COLO829 (cell line): ENCODE results near the gene PREX1.

Source experiments
- DNase-seq: peaks from one replicate; pipeline ENCODE4 v3.0.0; 2012; ENCODE audit warnings: low spot score

PREX1 gene

DNA sequence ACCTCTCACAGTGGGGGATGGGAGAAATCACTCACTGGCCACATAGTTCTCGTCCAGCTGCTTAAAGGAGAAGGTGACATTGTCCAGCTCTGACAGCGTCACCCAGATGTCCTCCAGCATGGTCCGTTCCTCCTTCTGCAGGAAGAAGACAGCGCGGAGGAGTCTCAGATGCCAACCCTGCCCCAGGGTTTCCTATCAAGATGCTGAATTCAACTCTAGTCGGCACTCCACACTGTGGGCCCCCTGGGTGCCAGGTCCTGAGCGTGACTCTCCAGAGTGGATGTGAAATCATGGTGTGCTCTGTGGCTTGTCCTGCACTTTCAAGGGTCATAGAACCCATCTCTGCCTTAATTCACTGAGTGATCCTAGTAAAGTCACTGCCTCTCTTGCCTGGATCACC is 193.2 kb downstream of the PREX1 start:
- no peak for DNase-seq

DNA sequence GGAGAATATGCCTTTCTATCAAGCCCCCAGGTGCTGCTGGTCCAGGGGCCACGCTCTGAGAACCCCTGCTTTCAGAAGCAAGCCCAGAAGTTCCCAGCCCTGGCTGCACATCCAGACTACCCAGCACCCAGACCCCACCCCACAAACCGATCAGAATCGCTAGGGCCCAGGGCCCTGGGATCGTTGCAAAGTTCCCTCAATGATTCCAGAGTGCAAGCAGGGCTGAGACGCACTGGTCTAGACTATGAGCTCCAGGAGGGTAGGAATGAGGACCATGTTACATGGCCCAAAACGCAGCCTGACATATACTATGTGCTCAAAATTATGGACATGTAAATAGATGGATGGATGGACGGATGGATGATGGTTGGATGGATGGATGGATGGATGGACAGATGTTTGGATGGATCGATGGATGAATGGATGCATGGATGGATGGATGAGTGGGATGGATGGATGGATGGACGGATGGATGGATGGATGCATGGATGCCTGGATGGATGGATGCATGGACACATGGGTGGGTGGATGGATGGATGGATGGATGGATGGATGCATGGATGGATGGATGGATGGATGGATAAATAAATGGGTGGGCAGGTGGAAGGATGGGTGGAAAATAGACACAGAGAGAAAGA is 194.1 kb downstream of the PREX1 start:
- DNase-seq, result no peak

DNA sequence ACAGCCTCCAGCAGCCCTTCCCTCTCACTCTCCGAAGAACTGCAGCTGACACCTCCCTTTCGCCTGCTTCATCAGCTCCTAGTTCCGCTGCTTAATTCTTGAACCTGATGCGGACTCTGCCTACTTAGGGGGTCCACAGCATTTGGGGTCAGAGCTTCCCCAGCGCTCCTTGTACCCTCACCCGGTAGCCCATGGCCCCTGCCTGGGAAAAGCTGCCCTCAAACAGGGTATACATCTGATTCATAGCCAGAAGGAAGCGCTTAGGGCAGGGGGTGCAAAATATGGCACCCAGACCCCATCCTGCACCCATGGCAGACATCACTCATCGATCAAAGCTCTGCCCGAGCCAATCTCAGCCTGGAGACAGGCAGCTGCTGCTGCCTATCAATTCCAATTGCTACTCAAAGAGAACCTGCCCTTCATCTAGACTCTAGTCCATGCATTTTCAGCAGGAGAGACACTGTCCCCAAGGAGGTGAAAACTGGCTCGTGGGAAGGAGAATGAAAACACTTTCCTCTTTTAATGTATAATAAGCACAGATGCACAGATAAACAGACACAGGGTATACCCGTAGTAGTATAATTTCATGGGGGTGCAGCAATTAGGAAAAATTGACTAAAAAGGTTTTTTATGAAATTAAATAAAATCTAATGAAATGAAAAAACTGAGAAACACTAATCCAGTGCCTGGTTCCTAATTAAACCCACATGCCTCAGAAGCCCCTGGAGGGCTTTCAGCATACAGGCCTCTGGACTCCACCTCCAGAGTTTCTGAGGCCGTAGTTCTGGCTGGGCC is 194.8 kb downstream of the PREX1 start:
- DNase-seq, result no peak

DNA sequence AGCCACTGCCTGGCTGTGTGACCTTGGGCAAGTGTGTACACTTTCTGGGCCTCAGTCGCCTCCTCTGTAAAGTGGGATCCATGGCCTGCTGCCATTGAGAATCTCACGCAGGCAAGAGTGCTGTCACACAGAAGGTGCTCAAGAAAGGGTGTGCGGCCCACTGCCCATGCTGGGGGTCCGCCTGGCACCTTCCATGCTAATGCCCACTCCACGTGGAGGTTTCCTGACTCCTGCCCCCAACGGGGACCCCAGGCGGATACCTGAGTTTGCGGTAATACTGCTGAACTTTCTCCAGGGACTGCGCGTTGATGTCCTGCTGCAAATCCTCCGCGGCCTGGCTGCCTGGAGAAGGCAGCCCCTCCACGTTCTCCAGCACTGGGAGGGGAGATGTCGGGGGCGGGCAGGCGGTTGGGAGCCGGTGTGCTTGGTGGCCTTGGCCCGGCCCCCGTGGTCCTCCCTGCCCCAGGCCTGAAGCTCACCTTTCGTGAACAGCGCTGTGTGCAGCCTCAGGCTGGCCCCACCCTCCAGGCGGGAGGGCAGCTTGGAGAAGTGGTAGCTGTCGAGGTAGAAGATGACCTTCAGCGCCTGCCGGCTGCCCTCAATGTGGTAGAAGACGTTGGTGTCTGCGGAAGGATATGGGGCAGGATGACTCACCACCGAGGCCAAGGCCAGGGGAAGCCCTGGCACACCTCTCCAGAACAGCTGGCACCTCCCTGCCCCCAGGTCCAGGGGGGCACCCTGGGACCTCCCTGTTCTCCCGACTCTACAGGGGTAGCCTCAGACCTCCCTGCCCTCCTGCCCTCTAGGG is 195.6 kb downstream of the PREX1 start:
- no peak for DNase-seq

DNA sequence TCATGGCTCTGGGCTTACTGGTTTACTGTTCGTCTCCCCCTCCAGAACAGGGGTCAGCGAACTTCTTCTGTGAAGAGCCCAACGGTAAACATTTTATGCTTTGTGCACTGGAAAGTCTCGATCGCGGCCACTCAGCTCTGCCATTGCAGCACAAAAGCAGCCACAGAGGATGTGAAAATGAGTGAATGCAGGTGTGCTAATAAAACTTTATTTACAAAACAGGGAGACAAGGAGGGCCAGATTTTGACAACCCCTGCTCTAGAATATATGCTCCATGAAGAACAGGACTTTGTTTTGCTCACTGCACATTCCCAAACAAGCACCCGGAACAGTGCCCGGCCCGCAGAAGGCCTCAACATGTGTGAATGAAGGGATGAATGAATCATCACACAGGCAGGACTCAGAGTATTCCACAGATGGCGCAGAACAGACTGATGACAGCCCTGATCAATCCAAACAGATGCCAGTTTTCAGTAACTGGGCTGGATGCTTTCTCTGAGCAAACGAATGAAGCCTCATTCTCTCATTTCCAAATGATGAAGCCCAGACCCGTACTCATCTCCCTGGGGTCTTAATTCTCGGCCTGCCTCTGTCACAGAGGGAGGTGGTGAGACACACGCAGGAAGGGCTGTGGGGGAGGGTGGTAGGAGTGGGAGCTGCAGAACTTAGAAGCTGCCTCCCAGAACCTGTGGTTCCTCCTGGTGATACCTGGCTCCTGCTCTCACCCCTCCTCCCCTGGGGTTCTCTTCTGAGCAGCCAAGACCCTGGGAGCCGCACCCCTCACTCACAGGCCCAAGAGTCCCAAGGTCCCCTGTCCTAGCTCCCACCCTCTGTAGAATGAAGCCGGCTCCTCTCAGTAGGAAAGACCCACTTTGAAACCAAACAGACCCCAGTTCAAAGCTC is 196.4 kb downstream of the PREX1 start:
- DNase-seq, result no peak

DNA sequence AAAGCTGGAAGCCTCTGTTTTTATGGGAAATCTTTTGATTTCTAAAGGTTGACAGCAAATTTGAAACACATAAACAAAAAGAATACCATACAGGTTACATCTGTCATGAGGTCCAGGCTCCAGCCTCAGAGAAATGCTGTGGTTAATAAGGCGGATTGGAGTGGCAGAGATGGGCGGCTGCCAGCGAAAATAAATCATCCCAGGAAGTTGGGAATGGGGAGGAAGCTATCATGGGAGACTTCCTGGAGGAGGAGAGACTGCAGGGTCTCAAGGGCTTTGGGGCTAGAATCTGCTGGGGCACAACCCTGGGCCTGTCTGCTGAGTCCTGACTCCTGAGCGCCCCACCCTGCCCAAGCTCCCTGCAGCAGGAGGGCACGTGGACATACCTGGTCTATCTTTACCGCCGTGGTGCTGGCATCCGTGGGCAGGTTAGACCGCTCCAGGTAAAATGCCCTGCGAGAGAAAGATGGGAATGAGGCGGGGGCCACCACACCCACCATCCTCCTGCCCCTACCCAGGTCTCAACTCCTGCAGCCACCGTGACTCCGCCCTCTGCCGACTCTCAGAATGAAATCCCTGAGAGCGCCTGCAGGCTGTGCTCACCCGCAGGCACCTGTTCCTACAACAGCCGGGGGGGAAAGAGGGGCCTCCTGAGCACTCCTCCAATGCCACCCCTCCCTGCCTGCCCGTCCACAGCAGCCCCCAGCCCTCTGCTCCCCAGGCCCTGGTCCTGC is 197.3 kb downstream of the PREX1 start:
- no peak for DNase-seq

DNA sequence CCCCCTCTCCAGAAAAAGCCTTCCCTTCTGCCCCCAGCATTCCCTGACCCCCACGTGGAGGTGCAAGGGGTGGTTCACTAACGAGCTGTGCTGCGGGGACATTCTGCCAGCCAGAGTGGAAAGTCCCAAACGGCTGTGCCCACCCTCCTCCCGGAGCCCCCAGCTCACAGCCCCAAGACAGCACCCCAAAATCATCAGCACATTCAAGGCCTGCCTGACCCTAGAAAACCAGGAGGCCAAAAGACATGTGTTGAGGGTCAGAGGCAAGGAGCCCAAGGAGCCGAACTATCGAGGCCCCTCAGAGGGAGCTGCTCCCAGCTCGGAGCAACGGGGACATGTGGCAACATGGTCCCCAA is 197.9 kb downstream of the PREX1 start:
- no peak for DNase-seq

DNA sequence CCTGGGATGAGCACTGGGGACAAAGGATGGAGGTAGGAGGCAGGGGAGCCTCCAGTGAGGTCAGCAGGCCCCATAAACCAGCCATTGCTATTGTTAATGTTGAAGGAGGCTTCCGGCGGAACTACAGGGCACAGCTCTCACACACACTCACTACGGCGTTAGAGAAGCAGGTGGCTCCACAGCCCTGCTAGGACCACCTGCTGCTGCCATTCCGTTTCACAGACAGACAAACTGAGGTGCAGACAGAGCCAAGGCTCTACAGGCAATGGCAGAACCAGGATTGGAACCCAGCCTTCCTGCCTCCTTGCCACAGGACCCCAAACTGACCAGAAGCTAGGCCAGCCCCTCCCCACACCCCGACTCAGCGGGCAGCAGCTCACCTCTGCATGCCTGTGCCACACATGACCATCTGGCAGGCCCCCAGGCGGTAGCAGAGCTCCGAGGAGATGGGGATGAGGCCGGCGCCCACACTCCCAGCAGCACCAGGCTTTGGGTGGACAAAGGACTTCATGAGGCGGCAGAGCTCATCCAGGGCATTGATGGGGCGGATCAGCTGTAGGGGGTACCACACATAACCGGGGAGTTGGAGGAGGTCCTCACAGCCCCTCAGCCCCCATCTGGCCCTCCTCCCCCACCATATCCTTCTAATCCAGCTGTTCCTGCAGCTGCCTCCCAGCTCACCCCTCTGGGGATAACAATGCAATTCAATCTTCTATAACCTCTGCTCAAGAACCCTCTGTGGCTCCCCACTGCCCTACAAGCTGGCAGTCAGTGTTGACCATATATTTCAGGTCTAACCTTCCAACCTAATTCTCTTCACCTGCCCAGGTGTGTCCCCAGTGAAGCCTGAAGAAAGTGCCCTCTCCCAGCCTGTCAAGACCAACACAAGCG is 198.5 kb downstream of the PREX1 start:
- DNase-seq, result no peak

DNA sequence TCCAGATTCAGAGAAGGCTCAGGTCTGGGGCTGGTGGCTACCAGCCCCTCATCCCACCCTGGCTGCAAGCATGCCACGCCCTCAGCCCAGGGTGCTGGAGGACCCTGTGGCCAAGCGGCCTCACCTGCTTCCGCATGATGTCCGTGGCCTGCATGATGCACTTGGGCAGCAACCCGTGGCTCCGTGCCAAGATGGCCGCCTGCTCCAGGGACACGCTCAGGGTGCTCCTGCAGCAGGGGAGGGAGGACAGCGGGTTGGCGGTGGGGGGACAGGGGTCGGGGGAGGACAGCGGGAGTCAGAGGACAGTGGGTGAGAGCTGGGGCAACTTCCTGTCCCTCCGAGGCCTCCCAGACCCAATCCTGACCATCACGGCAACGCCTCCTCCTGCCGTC is 200.1 kb downstream of the PREX1 start:
- DNase-seq, result no peak

DNA sequence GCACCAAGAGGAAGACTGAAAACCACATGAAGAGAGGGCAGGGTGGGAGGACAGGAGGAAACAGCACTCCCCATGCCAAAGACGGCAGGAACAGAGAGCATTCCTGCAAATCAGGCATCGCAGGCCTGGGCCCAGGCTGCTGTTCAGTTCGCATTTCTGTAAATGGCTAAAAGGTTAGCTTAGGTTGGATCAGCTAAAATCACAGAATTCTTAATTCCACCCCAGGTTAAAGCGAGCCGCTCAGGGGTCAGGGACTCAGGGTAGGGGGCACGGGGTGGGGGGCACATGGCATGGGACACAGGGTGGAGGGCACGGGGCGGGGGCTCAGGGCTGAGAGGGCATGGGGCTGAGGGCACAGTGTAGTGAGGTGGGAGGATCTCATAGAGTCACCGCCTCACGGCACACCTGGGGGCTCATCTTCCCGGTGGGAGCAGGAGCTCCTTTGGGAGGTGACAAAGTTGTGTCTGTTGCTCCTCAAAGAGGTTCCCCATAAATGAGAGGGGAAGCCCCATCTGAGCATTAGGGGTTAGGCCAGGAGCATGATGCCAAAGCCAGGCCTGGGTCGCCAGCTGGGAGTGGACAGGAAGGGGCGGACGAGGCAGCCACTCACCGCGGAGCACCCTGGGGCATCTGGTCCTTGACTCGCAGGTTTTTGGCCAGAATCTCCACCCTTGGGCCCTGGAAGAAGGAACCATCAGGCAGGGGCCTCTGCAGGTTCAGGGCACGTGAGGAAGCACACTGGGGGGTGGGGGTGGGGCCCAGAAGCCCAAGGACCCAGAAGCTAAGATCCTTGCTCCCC is 200.7 kb downstream of the PREX1 start:
- DNase-seq, result no peak

DNA sequence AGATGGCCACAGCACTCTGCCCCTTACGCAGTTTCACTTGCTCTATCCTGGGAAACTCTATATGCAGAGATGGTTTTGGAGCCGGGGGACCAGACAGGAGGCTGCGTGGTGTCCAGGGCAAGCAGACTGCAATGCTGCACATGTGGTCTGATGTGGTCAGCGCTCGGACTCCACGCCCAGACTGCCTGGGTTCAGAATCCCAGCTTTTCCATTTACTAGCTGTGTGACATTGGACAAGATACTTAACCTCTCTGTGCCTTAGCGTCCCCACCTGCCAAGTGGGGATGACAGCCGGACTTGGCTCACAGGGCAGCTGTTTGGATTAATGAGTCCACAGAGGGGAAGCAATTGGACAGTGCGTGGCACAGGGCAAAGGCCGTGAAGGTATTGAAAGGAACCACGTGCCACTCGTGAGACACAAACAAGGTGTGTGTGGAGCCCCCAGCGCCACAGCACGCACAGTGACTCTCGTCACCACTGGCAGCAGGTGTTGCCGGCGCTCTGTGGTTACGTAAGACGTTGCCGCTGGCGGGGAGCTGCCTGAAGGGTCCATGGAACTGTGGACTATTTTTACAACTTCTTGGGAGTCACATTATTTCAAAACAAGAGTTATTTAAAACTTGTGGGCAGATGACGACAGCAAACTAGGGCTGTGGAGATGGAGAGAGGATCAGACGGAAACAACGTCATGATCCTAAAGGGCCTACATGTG is 201.4 kb downstream of the PREX1 start:
- no peak for DNase-seq

DNA sequence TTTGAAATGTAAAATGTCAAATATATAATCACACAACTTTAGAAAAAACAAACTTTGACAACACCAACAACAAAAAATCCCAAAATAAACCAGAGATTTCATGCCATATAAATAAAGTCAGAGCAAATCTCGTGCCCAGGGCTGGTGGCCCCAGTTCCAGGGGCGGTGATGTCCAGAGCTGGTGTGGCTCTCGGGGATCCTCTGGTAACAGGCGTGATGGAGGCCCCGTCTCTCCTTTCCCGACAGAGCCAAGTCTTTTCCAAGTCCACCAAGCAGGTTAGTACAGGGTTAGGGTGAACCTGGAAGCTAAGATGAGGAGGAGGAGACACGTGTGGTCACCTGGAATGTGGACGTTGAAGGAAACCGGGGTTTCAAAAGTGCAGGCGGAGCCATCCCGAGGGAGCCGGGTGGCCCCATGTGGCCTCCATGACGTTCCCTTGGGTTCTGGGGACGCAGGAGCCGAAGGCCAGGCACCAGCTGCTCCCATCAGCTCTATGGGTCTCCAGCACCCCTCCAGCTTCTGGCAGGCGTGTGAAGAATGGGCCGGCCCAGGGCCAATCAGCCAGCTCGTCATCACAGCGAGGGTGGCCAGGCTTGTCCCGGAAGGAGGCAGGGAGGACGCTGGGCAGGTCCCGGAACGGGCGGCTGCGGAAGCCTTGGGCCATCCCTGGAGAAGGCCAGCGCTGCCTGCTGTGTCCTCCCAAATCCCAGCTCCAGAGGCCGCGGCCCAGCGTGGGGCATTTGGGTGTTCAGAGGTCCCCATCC is 202.5 kb downstream of the PREX1 start:
- DNase-seq, result no peak

DNA sequence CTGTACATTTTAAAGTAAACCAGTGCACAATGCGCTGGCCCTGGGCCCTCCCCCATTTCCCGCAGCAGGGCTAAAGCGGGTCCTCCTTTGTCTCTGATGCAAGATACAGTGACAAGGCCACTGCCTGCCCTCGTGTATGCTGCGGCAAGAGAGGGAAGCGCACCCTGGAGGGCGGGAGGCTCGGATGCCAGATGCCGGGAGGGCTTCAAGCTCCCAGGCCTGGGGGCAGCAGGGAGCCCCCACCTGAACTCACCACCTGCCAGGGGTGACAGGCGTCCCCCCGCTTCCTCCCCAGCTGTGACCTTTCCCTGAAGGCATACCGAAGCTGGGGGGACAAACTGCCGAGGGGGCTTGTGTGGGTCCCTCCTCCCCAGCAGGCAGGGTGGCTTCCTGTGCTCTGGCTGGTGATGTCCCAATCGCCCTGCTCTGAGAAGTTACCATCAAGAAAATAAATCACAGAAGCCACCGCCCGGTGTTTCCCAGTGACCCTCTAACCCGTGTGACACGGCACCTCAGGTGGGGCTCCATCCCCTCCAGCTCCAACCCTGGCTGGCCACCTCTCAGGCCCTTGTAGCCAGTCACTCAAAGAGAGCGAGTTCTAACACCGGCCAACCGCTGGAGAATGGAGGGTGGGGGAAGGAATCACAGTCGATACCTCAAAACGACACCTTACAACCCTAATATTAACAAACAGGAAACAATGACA is 203.3 kb downstream of the PREX1 start:
- DNase-seq, result no peak

DNA sequence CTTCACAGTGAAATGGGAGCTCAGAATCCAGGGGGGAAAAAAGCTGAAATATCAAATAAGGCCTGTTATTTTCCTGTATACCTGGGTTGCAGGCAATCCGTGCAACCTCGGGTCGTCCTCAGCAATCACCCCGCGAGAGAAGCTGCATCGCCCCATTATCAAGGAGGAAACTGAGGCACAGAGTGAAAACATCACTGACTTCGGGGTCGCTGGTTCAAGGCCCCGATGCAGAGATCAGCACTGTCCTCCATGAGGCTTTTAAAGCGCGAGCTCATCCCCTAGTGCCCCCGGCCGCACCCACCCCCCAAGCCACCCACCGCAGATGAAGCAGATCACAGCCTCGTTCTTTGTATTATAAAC is 203.9 kb downstream of the PREX1 start:
- no peak for DNase-seq

DNA sequence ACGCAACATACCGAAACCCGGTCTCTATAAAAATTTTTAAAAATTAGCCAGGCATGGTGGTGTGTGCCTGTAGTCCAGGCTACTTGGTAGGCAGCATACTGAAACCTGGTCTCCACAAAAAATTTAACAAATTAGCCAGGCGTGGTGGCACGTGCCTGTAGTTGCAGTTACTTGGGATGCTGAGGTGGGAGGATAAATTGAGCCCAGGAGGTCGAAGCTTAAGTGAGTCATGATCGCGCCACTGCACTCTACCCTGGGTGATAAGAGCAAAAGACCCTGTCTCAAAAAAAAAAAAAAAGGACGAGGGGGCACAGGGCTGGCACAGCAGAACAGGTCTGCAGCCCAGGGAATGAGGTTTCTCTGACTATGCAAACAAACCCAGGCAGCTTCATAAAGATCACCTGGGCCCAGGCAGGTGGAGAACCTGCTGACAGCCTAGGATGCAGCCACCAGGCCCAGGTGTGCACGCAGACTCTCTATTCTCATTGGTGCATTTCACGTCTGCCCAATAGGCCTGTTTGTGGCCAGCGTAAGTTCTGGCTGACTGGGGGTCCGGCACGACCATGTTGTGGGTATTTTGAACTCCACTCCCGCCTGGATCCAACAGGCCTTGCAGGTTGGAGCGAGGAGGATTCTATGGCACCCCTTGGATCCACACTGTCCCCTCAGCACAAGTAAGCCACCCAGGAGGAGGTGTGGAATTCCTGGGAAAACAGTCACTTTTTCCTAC is 204.5 kb downstream of the PREX1 start:
- DNase-seq, result no peak

DNA sequence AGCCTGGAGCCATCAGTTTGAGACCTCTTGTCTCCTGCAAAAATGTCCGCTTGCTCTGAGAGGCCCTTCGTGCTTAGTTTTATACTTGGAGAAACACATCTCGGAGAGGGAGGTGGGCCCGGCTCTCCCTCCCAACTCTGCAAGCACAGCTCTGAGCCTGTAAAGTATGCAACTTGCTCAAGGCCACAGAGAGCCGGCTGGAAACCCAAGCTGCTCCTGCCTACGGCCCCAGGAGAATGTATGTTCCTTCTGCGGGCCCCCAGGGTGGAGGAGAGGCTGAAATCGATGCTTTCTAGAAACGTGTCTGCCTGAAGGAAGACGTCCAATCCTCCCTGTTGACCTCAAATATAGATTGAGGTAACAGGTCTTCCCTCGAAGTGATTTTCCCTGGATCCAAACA is 205.4 kb downstream of the PREX1 start:
- DNase-seq, result no peak
